NB4 (cell line): ENCODE measurements around the gene GABRR2.

Source experiments
- DNase-seq: peaks from one replicate; pipeline ENCODE4 v3.0.0; 2010; ENCODE audit warnings: low read depth
- H3K4me3 ChIP-seq: one replicate; pipeline ENCODE4 v1.5.1; 2011; ENCODE audit warnings: mild to moderate bottlenecking, low read depth, low read length, moderate library complexity
- CTCF ChIP-seq: IDR thresholded peaks from one replicate; pipeline ENCODE4 v1.5.1; 2012; ENCODE audit warnings: low read depth, low read length
- MAX ChIP-seq: IDR thresholded peaks from 2 replicates; pipeline ENCODE4 v1.6.1; 2011; ENCODE audit warnings: low read depth, low read length
- MYC ChIP-seq: IDR thresholded peaks from 2 replicates; pipeline ENCODE4 v1.6.1; 2011; ENCODE audit warnings: low read depth, low read length
- POLR2A ChIP-seq: IDR thresholded peaks from 2 replicates; pipeline ENCODE4 v1.6.1; 2011; ENCODE audit warnings: mild to moderate bottlenecking; ENCODE audit not compliant: insufficient read length; ENCODE audit errors: extremely low read depth

The GABRR2 gene

DNA sequence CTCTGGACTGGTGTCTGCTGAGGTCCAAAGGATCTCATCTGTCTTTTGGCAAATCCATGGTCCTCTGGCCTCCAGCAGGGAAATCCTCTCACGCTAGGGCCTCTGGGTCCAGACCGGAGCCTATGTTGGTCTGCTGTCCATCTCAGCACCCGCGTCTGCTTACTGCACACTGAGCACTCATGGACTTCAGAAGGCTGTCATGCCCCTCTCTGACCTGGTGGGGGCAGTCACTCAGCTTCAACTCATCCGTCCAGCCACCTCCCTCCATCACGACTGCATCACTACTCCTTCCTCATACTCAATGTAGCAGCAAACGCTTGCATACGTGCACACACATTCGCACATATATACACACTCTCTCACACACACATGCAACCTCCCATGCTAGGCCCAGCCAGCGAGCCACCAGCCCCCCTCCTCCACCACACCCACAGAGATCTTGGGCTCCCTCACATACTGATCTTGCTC lies 33.3 kb downstream of the GABRR2 start:
- TF ChIP-seq CTCF (peak; percentile 94), MYC (no peak), MAX (no peak)
- DNase-seq: peak; percentile 86
- H3K4me3 ChIP-seq: no peak overlapping the region

DNA sequence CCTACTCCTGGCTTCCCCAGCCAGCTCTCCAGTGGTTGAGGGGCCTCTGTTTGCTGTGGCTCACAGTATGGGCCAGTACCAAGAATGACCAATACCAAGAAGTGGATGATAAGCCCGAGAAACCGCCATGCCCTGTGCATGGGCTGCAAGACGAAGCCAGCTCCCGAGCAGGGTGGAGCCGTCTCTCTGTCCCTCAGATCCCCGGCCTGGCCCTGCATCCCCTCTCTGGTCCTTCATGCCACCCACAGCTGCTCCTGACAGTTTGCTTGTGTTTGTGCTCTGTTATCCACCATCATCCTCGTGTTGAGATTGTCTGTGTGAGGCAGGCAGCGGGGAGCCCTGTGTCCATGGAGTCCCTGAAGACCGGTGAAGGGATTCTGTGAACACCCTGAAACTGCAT lies 36.1 kb downstream of the GABRR2 start:
- no peak overlapping the region for H3K4me3 ChIP-seq
- DNase-seq: no peak
- TF ChIP-seq MAX: no peak
- no peak for TF ChIP-seq CTCF
- TF ChIP-seq MYC: no peak
- no peak for TF ChIP-seq POLR2A

DNA sequence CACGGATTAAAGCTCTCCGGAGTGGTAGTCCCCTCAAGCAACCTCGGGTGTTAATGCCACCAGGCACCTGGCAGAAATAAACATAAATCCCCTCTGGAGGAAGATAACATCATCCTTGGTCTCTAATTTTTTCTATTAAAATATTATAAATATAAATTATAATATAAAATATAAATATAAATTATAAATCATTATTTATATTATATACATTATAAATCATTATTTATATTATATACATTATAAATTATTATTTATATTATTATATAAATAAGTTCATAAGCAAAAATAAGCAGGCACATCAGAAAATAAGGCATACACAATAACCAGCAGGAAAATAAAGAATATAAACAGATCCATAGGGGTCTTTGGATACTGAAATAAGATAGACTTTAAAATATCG lies 39.2 kb downstream of the GABRR2 start:
- DNase-seq: no peak
- H3K4me3 ChIP-seq: no peak overlapping the region
- TF ChIP-seq CTCF (no peak), MAX (no peak), POLR2A (no peak), MYC (no peak)

- H3K4me3 ChIP-seq: no peak overlapping the region
- DNase-seq: no peak
- TF ChIP-seq MYC (no peak), CTCF (no peak), POLR2A (no peak), MAX (no peak)
Measured at GRCh38 chr6:89273816-89274215, 41.3 kb downstream of the GABRR2 start.

DNA sequence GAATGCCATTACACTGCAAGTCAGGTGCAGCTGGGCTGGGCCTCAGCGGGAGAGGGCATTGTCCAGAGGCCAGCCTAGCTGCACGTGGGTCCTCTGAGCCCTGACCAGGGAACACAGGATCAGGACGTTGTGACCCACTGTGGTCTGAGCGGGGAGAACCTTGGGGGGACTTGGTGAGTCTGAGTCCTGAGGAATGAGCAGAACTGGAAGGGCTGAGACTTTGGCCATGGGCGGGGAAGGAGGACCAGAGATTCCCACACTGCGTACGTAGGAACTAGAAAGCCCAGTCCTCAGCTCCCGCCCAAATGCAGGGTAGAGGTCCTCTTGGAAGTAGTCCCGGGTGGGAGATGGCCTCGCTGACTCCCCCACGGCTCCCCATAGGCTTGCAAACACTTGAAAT lies 42.5 kb downstream of the GABRR2 start:
- TF ChIP-seq POLR2A: no peak
- no peak for TF ChIP-seq CTCF
- no peak for TF ChIP-seq MAX
- TF ChIP-seq MYC: no peak
- no peak for DNase-seq
- H3K4me3 ChIP-seq: no peak overlapping the region

DNA sequence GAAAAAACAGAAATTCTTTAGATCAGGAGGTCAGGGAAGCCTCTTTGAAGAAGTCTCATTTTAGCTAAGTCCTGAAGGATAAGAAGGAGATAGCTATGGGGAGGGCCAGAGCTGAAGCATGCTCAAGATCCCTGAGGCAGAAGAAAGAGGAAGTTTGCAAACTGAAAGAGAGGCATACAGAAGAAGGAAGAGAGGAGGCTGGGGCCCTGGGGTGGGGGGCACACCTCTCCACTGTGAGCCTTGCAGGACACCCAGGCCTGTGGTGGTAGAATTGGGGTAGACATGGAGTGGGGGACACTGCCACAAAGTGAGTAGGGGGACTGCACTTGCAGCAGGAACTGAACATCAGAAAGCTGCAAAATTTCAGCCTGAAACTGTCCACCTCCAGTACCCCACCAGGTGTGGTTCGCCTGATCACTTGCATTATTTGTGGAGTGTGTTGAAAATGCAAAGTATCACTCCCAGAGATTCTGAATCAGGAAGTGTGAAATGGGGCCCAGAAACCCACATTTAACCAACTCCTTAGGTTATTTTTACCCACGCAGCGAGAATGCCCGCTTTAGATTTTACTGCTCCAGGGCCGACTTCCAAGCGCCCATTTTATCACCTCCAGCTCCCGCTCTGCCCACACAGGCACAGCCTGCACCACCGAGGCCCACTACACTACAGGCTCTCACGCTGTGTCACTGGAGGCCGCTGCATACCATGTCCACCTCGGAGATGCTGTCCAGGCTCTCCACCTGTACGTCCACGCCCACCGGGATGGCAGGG lies 44.0 kb downstream of the GABRR2 start:
- TF ChIP-seq CTCF: no peak
- no peak for TF ChIP-seq POLR2A
- 0 out of 2 replicates have a peak, but pooled peaks have one; percentile 25 for TF ChIP-seq MAX
- 0 out of 2 replicates have a peak, but pooled peaks have one; percentile 31 for TF ChIP-seq MYC
- peak; percentile 73 for DNase-seq
- no peak overlapping the region for H3K4me3 ChIP-seq
